A673 (cell line): ENCODE data around the gene PARD3. TPM values are rescaled to one million over a fixed set of nuclear protein-coding genes. Genes with fewer than 3 reads are reported as not detected.

ENCODE experiments used
- BruUV-seq: library from RNA; stranded (reverse); fragments of 400-500 nt; replicated peaks from 2 replicates; lab custom pipeline; 2021; lab: Mats Ljungman, UMichigan
- CTCF ChIA-PET: fragments of 300-600 bp; sonication (Branson Sonifier 250); formaldehyde crosslinking; loops from one replicate; lab custom pipeline; 2022; ENCODE audit warnings: antibody characterized with exemption; lab: Charles Lee
- POLR2A ChIA-PET: fragments of 300-600 bp; sonication (Branson Sonifier 250); formaldehyde crosslinking; loops from one replicate; lab custom pipeline; 2022; ENCODE audit warnings: antibody characterized with exemption; ENCODE audit not compliant: low non-redundant PET; lab: Charles Lee
- DNase-seq: peaks from one replicate; pipeline ENCODE4 v3.0.0-alpha.2; 2015; ENCODE audit warnings: low spot score
- H3K27ac ChIP-seq: fragments of 200-600 bp; sonication (generic); 2 replicates; pipeline ENCODE4 v1.5.1; 2016; ENCODE audit warnings: mixed run types, low read depth, mild to moderate bottlenecking, mixed read lengths, antibody characterized with exemption, low read length; ENCODE audit not compliant: poor library complexity, severe bottlenecking
- H3K27me3 ChIP-seq: fragments of 200-600 bp; sonication (generic); replicated peaks from 2 replicates; pipeline ENCODE4 v1.6.1; 2017; ENCODE audit warnings: mixed run types, low read depth, mild to moderate bottlenecking, mixed read lengths, antibody characterized with exemption, low read length; ENCODE audit not compliant: insufficient read depth, poor library complexity
- H3K36me3 ChIP-seq: fragments of 200-600 bp; sonication (generic); 2 replicates; pipeline ENCODE4 v1.6.1; 2016; ENCODE audit warnings: mixed run types, mild to moderate bottlenecking, mixed read lengths, antibody characterized with exemption, low read length; ENCODE audit not compliant: insufficient read depth, poor library complexity, severe bottlenecking
- H3K4me1 ChIP-seq: fragments of 200-600 bp; sonication (generic); 2 replicates; pipeline ENCODE4 v1.6.1; 2017; ENCODE audit warnings: mixed run types, mild to moderate bottlenecking, mixed read lengths, antibody characterized with exemption, low read length; ENCODE audit not compliant: insufficient read depth, poor library complexity, severe bottlenecking
- H3K4me3 ChIP-seq: fragments of 200-600 bp; sonication (generic); 2 replicates; pipeline ENCODE4 v1.5.1; 2016; ENCODE audit warnings: low read depth, mixed run types, mild to moderate bottlenecking, mixed read lengths, low read length; ENCODE audit not compliant: poor library complexity, severe bottlenecking
- H3K9me3 ChIP-seq: fragments of 200-600 bp; sonication (generic); 2 replicates; pipeline ENCODE4 v1.6.1; 2016; ENCODE audit warnings: mixed run types, low read depth, mild to moderate bottlenecking, mixed read lengths, antibody characterized with exemption, low read length; ENCODE audit not compliant: poor library complexity, severe bottlenecking
- EZH2 ChIP-seq: fragments of 200-600 bp; sonication (generic); IDR thresholded peaks from 2 replicates; pipeline ENCODE4 v1.6.1; 2017; ENCODE audit warnings: borderline replicate concordance, low read depth, mild to moderate bottlenecking, mixed read lengths, antibody characterized with exemption, low read length; ENCODE audit not compliant: poor library complexity, severe bottlenecking
- intact Hi-C: fragments of 100-400 bp; cut with micrococcal nuclease; formaldehyde crosslinking; loops from one replicate; pipeline ENCODE4 v1.10.0; 2022; ENCODE audit not compliant: unreplicated experiment
- total RNA-seq: library from RNA; stranded (reverse); gene quantifications from 2 replicates; pipeline ENCODE4 v1.2.3, GENCODE V29; 2021
- TF ChIP-seq, protein P1 (sequence below): fragments of 300-800, 200-600 bp; sonication (generic); conservative IDR thresholded peaks from 2 replicates; pipeline ENCODE4 v1.5.1; 2017; ENCODE audit warnings: low read depth, mild to moderate bottlenecking, antibody characterized with exemption, low read length, moderate library complexity, mixed read lengths

The PARD3 gene
- total RNA-seq, 1 experiment from 2014 or later: 28.0 TPM

DNA sequence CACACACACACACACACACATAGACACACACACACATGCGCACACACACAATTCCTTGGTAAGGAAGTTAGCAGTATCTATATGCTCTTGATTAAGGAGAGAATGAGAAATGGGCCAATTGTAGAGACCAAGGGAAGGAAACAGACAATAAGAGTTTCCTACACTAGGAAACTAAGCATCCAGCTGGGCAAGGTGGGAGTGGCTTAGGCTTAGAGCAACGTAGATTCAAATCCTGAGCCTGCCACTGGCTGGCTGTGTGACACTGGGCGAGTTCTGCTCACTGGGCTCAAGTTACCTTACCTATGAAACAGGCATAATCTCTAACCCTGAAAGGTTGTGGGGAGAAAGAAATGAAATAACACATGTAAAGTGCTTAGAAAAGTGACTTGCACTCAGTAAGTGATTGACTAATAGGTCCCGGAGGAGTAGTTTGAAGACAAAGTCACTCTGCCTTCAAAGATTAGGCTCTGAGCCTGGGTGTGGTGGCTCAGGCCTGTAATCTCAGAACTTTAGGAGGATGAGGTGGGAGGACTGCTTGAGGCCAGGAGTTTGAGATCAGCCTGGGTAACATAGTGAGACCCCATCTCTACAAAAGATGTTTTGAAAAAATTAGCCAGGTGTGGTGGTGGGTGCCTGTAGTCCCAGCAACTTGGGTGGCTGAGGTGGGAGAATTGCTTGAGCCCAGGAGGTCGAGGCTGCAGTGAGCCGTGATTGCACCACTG is 701.4 kb downstream of the PARD3 start:
- no peaks in the 10 kb centered on the region for H3K36me3 ChIP-seq
- ChIA-PET POLR2A (no interaction called here), CTCF (no interaction called here)
- intact Hi-C loops: no loop called here
- TF ChIP-seq, protein P1, sequence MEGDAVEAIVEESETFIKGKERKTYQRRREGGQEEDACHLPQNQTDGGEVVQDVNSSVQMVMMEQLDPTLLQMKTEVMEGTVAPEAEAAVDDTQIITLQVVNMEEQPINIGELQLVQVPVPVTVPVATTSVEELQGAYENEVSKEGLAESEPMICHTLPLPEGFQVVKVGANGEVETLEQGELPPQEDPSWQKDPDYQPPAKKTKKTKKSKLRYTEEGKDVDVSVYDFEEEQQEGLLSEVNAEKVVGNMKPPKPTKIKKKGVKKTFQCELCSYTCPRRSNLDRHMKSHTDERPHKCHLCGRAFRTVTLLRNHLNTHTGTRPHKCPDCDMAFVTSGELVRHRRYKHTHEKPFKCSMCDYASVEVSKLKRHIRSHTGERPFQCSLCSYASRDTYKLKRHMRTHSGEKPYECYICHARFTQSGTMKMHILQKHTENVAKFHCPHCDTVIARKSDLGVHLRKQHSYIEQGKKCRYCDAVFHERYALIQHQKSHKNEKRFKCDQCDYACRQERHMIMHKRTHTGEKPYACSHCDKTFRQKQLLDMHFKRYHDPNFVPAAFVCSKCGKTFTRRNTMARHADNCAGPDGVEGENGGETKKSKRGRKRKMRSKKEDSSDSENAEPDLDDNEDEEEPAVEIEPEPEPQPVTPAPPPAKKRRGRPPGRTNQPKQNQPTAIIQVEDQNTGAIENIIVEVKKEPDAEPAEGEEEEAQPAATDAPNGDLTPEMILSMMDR: no peak
- TF ChIP-seq EZH2: no peak
- H3K4me1 ChIP-seq: peaks cover 11% of the 10 kb centered on the region
- H3K27me3 ChIP-seq: no peaks in the 10 kb centered on the region
- BruUV-seq: no TSS peak
- H3K4me3 ChIP-seq: no peak overlapping the region
- H3K9me3 ChIP-seq: no peaks in the 10 kb centered on the region
- peak; percentile 75 for DNase-seq
- H3K27ac ChIP-seq: no peak overlapping the region

DNA sequence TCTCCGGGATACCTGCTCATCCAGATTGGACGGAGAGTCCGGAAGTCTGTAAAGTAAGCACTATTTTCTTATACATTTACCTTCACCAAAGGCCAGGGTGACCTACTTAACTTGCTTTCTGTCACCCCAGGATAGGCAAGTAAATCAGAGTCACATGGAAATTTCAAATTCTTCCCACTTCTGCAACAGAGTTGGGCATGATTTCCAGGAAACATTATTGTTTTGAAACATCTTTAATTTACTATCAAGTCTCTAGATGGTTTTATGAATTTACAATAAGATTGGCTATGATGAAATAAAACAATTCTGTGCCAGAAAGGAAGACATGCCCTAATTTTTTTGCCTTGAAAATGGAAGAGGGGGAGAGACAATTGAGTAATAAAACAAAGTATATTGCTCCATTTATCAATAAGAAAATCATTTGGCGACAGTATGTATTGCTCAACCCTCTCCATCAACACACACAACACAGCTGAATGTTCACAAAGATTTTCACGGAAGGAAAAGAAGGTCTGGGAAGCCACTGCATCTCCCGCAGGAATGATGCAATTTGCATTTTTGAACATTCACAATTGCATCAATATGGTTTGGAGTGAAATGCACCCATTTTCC is 702.8 kb downstream of the PARD3 start:
- no peak for TF ChIP-seq EZH2
- TF ChIP-seq, protein P1: no peak
- POLR2A ChIA-PET: no interaction called here

DNA sequence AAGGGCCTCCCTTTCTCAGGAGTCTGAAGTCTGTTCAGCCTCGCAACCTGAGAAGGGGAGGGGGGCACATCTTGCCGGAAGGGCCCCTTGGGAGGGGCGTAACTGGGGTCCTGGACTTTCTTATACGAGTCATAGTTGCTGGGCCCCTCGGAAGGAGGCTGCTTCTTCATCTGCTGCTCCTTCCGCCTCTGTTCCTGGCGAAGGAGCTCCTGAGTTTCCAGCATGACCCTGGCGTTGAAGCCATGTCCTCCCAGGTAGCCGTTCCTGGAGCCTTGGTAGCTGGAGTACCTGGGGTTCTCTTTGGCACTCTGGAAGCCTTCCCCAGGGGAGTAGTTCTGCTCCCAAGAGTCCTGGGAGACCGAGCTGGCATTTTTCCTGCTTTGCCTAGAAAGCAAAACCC is 703.9 kb downstream of the PARD3 start:
- ChIA-PET CTCF (no interaction called here), POLR2A (no interaction called here)

More for the DNA sequence above, 702.8 kb downstream of the PARD3 start:
- H3K4me1 ChIP-seq: peaks cover 11% of the 10 kb centered on the region
- H3K27ac ChIP-seq: no peak overlapping the region
- no peaks in the 10 kb centered on the region for H3K27me3 ChIP-seq
- intact Hi-C loops: no loop called here
- H3K4me3 ChIP-seq: no peak overlapping the region
- CTCF ChIA-PET: no interaction called here
- DNase-seq: no peak
- BruUV-seq: no TSS peak
- no peaks in the 10 kb centered on the region for H3K9me3 ChIP-seq
- no peaks in the 10 kb centered on the region for H3K36me3 ChIP-seq

More for the DNA sequence above, 703.9 kb downstream of the PARD3 start:
- BruUV-seq: no TSS peak
- peaks cover 11% of the 10 kb centered on the region for H3K4me1 ChIP-seq
- no peak overlapping the region for H3K4me3 ChIP-seq
- no peak overlapping the region for H3K27ac ChIP-seq
- no peaks in the 10 kb centered on the region for H3K36me3 ChIP-seq
- no peak for TF ChIP-seq EZH2
- TF ChIP-seq, protein P1: no peak
- no peak for DNase-seq
- intact Hi-C loops: no loop called here
- no peaks in the 10 kb centered on the region for H3K27me3 ChIP-seq
- H3K9me3 ChIP-seq: no peaks in the 10 kb centered on the region
